DOHH2 (cell line): ENCODE measurements around the gene TTC33.

ENCODE experiments used
- EZH2phosphoT487 ChIP-seq: fragments of 200-600 bp; sonication (generic); IDR thresholded peaks from 2 replicates; pipeline ENCODE4 v1.6.1; 2017; ENCODE audit warnings: borderline replicate concordance, mild to moderate bottlenecking, antibody characterized with exemption, low read length, moderate library complexity, mixed read lengths
- TF ChIP-seq, protein P1 (sequence below): fragments of 200-600 bp; sonication (generic); IDR thresholded peaks from one replicate; pipeline ENCODE4 v1.5.1; 2014; ENCODE audit warnings: antibody characterized with exemption, mild to moderate bottlenecking, low read depth, low read length; ENCODE audit not compliant: poor library complexity, severe bottlenecking

GRCh38 chr5:40735609-40736008, 20.2 kb downstream of the TTC33 start:
- TF ChIP-seq, protein P1, sequence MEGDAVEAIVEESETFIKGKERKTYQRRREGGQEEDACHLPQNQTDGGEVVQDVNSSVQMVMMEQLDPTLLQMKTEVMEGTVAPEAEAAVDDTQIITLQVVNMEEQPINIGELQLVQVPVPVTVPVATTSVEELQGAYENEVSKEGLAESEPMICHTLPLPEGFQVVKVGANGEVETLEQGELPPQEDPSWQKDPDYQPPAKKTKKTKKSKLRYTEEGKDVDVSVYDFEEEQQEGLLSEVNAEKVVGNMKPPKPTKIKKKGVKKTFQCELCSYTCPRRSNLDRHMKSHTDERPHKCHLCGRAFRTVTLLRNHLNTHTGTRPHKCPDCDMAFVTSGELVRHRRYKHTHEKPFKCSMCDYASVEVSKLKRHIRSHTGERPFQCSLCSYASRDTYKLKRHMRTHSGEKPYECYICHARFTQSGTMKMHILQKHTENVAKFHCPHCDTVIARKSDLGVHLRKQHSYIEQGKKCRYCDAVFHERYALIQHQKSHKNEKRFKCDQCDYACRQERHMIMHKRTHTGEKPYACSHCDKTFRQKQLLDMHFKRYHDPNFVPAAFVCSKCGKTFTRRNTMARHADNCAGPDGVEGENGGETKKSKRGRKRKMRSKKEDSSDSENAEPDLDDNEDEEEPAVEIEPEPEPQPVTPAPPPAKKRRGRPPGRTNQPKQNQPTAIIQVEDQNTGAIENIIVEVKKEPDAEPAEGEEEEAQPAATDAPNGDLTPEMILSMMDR: no peak
- no peak for TF ChIP-seq EZH2phosphoT487
